Epithelial cell of prostate (primary cell): ENCODE results near the gene NPL.

Source experiments
- DNase-seq: peaks from one replicate; pipeline ENCODE4 v3.0.0-alpha.2; 2011; ENCODE audit warnings: low read depth, low spot score
- H3K27ac ChIP-seq: fragments of 450-650 bp; 2 replicates; pipeline ENCODE4 v1.5.1; 2017; ENCODE audit warnings: mild to moderate bottlenecking

NPL gene

DNA sequence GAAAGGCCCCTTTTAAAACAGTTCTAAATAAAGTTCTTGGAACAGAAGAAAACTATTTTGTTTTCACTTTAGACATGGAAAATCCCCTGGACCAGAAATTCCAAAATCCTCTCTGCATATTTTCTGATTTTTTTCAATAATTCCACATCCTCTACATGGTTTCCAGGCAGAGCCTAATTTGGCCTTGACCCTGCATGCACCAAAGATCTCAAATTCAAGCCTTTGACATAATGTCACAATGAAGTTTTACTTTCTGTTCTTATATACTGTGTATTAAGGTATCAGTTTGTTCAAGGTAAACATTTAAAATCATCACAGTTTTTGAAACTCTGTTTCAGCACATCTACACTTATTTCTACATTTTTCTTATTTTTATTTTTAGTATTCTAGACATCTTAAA, 12.2 kb upstream of the NPL start:
- DNase-seq, result no peak
- no peak overlapping the region for H3K27ac ChIP-seq

DNA sequence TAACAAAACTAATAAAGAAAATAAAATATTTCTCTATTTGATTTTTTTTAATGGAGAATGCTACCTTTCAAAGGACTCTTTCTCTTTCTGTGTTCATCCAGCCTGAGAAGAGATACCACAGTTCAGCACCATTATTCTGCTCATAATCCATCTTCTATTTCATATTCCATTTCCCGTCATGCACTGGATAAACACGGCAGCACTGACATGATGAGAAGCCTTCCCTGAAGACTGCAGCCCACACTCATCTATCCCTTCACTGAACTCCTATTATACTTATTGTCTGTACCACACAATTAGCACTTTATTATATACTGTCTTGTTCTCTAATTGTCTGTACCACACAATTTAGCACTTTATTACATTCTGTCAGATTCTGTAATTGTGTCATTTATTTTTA, 10.7 kb upstream of the NPL start:
- no peak for DNase-seq
- H3K27ac ChIP-seq, result no peak overlapping the region

DNA sequence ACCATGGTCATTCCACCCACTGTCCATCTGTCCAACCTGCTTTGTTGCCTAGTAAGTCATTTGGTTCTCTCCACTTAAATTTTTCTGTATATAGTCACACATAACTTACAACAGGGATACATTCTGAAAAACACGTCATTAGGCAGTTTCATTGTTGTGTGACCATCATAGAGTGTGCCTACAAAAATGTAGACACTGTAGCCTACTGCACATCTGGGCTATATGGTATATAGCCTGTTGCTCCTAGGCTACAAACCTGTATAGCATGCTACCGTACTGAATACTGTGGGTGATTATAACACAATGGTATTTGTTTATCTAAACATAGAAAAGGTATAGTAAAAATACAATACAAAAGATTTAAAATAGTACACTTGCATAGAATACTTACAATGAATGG, 10.0 kb upstream of the NPL start:
- no peak for DNase-seq
- no peak overlapping the region for H3K27ac ChIP-seq

- H3K27ac ChIP-seq, result no peak overlapping the region
- DNase-seq, result peak; percentile 8
These were observed 7.6 kb upstream of the NPL start for GRCh38 chr1:182781841-182782586.

DNA sequence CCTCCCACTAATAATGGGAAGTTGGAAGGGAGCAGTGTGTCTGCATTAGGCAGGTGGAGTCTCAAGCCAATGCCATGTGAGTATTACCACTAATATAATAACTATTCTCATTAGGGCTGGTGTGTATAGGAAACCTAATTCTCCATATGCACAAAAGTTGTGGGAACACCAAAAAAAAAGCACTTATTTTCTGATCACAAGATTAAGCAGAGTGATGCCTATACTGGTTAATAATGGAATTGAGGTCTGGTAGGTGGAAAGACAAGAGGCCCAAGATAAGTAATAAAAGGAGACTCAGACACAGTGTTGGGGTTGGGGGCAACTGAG, 7.0 kb upstream of the NPL start:
- no peak for DNase-seq
- no peak overlapping the region for H3K27ac ChIP-seq

GRCh38 chr1:182783068-182783467, 6.5 kb upstream of the NPL start:
- H3K27ac ChIP-seq, result no peak overlapping the region
- no peak for DNase-seq

GRCh38 chr1:182784556-182785171, 4.9 kb upstream of the NPL start:
- DNase-seq, result no peak
- H3K27ac ChIP-seq, result no peak overlapping the region

GRCh38 chr1:182785181-182785580, 4.4 kb upstream of the NPL start:
- no peak overlapping the region for H3K27ac ChIP-seq
- no peak for DNase-seq

GRCh38 chr1:182786223-182786994, 3.2 kb upstream of the NPL start:
- DNase-seq, result peak; percentile 14
- no peak overlapping the region for H3K27ac ChIP-seq

- no peak for DNase-seq
- H3K27ac ChIP-seq, result no peak overlapping the region
These were observed 2.6 kb upstream of the NPL start for GRCh38 chr1:182786995-182787324.

DNA sequence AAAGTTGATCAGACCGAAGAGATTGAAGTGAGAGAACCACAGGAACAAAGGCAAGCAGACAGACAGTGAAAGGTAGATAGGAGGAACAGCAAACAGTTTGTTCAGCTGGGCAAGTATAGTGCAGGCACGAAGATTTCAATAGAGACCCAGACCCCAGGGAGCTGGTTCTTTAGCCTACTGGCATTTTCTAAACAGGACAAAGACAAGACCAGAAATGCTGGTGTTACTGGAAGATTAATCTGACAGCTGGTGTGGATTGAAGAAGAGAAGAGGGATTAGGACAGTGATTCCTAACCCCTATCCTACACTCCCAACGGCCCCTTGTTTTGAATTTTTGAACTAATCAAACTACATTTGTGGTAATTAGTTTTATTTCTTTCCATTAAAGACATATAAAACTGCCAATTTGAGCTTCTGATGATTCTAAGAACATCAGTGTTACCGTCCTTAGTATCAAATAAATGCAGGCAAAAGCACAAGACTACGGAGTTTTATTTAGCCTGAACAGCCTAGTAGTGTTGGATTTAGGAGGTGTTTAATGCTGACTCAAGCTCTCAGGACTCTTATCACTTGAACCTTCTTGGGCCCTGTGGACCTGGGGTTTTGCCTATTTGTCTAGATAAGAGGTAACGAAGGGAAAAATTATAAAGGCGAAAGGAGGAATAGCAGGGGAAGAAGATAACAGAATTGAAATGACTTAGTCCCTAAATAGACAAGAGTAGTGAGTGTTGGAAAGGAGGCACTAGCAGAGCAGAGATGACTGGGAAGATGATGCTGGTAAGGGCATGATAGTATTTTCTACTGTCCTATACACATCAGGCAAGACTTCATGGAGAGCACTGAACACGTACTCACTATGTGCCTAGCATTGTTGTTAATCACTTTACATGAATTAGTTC, 2.0 kb downstream of the NPL start:
- DNase-seq, result no peak
- H3K27ac ChIP-seq, result no peak overlapping the region

GRCh38 chr1:182794091-182794490, 4.5 kb downstream of the NPL start:
- no peak for DNase-seq
- H3K27ac ChIP-seq, result no peak overlapping the region

GRCh38 chr1:182794676-182795201, 5.2 kb downstream of the NPL start:
- no peak for DNase-seq
- H3K27ac ChIP-seq, result no peak overlapping the region

DNA sequence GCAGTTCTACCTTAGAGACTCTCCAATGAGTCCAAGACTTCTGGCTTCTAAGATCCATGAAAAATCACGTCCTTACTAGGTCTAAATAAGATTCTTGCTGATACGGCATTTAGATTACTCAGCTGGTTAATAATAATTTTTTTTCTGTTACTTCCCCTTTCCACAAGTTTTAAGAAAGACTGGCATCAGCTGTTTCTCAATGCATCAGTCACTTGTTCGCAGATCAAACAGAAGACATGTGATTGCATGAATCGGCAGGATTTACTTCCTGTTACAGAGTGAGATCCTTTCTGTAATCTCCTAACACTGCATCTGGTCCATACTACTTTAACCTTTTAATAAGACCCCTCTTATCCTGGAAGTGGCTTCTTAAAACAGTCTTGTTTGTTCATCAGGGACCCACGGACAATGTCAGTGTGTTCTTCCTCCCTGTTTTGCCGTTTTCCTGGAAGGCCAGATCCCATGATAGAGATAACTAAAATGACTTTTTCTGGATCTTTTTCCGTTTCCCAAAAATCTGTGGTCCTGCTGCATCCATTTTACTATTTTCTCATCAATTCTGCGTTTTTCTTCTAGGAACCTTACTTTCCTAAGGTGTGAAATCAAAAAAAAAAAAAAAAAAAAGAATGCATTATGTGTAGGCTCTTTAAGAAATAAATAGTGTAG, 6.1 kb downstream of the NPL start:
- DNase-seq, result peak; percentile 55
- peak overlapping the region; percentile 43 for H3K27ac ChIP-seq

DNA sequence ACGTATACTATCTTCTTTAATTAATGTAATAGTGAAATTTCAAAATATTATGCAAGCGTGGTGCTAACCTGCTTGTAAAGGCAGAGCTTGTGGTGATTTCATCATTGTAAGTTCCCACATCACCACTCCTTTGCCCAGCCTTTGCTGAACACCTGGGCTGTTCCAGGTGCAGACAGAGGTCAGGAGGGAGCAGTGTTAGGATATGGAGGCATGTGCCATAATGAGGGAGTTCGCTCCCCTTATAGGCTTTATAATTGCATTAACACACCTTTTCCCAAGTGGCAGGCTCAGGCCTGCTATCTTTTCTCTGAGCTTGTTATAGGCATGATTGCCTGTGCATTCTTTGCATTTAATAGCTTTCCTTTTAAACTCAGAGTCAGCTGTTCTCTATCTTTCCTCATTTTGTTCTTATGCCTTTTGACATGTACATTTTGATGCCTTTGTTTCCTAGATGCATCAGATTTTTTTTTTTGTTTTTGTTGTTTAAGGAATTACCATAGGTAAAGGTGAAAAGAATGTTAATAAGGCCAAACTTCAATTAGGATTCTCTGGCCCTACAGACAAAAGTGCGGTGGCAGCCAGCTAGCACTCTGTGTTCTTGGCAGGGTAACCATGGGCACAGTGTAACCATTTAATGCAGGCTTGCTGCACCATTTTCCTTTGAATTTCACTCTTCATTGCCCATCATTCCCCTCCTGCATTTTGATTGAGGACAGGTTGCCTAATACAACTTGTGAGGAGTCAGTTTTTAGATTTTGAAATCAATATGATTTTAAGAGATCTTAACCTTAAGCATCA, 12.6 kb downstream of the NPL start:
- no peak overlapping the region for H3K27ac ChIP-seq
- peak; percentile 56 for DNase-seq

- no peak overlapping the region for H3K27ac ChIP-seq
- DNase-seq, result peak; percentile 69
These were observed 14.3 kb downstream of the NPL start for GRCh38 chr1:182803846-182804245.

GRCh38 chr1:182806015-182806678, 16.6 kb downstream of the NPL start:
- H3K27ac ChIP-seq, result no peak overlapping the region
- no peak for DNase-seq

DNA sequence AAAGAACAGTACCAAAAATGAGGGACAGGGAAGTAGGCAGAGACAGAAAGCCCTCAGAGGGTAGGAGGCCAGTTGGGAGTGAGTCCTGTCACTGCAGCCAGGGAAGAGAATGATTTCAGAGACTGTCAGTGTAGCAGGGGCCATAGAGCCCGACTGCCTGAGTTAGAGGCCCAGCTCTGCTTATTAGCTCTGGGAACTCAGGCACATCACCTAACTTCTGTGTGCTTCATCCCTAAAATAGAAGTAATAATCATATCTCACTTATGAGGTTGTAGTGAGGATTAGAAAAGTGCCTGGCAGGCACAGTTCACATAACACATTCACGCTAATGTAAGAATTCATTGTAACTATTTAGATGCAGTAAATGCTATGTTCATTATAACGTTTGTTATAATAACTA, 18.3 kb downstream of the NPL start:
- no peak for DNase-seq
- no peak overlapping the region for H3K27ac ChIP-seq
